Stimulated activated CD8-positive, alpha-beta memory T cell treated with anti-CD3 and anti-CD28 coated beads, Interleukin-4, amount 100 ng/mL, for 1 hour (primary cell): ENCODE measurements around the gene LRPAP1.
"Not testable (repeated sequence)": the region's sequence is repeated elsewhere in the genome, so short reads cannot be mapped to it uniquely, and the experiment has no call there.

Experiments
- DNase-seq, 2 donors: peaks; one replicate each; pipeline ENCODE4 v3.0.0-alpha.2; 2020; ENCODE audit warnings: low read depth in 2 of 2, low spot score in 1 of 2

Gene LRPAP1

DNA sequence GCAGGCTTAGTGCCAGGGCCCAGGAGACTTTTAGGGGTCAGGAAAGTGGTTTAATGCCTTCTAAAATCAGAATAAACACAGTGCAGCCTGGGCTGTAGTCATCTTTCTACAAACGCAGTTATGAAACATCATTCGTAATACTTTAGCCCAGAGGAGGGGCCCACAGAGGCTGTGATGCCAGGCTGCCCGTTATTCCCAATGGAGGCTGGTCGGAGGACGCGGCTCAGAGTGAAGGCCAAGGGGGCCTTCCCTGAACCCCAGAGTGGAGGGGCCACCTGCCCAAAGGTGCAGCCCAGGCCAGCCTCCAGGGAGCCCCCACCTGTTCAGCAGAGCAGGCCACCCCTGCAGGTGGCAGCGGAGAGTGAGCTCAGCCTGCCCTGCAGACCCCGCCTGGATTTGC is 29.9 kb upstream of the LRPAP1 start:
- not testable (repeated sequence) for DNase-seq

DNA sequence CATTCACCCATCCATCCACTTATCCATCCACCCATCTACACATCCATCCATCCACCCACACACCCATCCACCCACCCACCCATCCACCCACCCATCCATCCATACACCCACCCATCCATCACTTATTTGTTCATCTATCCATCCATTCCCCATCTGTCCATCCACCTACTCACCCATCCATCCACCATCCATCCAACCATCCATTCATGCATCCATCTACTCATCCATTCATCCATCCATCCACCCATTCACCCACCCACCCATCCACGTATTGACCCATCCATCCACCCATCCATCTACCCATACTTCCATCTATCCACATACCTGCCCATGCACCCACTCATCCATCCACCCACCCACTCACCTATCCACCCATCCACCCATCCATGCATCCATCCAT is 28.2 kb upstream of the LRPAP1 start:
- DNase-seq, result not testable (repeated sequence)

DNA sequence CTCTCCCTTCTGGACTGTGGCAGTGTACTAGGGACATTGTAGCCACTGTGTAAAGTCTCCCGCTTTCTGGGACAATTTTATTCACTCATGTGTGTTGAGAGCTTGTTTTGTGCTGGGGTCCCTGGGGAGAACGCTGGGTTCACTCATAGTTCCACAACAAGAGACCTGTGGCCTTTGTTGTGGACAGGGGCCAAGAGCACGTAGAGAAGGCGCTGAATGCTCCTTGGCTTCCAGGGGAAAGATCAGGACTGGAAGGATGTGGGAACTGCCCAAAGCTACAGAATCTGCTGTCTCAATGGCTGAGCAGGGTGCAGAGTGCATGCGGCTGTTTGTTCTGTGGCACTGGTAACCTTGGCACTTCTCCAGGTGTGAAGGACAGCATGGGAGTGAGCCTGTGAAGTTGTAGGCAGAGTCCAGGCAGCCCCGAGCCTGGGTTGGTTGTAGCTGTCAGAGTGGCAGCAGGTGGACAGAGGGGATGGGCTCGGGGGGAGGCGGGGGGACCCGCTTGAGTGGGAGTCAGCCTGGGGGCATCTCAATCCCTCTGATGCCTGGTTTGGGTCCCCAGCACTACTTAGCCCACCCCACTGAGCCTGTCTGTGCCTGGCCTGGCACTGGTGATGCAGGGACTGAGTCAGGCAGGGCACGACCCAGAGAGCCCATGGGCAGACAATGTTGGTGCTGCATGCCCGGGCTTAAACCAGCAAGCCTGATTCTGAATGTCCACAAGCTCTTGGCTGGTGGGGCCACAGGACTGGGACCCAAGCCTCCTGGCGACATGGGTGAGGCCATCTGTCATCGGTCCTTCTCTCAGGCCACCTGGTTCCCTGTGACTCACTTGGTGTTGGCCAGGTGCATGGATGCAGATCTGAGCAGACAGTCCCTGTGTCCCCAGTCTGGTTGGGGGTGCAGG is 27.4 kb upstream of the LRPAP1 start:
- not testable (repeated sequence) for DNase-seq

DNA sequence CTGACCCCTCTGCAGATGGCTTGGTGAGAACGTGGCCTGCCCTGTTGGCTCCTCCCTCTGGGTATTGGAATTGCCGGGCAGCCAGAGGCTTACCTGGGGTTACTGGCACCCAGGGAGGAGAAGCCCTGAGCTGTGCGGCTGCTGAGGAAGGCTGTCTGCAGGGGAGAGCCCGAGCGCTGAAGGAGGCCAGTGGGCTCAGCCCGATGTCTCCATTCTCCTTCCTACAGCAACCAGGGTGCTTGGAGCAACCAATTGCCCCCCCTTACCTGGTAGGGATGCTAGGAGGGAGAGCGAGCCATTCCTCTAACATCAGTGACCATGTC is 26.3 kb upstream of the LRPAP1 start:
- not testable (repeated sequence) for DNase-seq

DNA sequence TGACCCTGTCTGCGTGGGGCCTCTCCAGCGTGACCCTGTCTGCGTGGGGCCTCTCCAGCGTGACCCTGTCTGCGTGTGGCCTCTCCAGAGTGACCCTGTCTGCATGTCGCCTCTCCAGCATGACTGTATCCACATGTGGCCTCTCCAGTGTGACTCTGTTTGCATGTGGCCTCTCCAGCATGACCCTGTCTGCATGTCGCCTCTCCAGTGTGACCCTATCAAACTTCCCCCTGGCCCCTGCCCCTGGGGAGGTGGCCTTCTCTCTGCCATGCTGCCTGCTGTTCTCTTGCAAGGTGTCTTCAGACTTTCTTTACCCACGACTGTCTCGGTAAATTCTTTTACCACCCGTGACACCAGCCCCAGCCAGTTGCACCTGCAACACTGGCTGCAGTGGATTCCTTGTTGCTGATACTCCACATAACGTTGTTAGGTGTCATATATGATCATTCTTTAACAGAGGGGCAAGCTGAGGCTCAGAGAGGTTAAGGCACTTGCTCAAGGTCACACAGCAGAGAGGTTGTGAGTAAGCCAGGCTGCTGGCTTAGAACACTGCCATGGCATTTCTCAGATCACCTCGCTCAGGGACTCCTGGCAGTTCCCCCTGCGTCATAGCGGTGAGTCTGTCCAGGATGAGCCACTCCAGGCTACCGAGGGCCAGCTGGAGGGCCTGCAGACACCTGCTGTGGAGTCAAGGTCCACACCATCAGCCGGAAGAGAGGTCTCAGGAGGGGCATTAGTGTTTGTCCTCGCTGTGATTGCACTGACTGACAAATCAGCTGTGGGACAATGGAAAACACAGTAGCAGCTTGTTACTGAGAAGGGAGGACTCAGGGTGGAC is 25.7 kb upstream of the LRPAP1 start:
- DNase-seq, result not testable (repeated sequence)

DNA sequence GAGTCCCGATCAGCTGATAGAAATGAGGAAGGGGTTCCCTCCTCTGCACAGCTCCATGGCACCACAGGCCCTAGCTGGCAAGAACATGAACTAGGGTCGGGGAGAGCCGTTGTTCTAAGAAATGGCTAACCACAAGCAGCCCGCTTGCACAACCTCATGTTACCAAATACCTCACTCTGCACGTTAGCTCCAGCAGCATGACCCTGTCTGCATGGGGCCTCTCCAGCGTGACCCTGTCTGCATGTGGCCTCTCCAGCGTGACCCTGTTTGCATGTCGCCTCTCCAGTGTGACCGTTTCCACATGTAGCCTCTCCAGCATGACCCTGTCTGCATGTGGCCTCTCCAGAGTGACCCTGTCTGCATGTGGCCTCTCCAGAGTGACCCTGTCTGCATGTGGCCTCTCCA is 24.9 kb upstream of the LRPAP1 start:
- not testable (repeated sequence) for DNase-seq

DNA sequence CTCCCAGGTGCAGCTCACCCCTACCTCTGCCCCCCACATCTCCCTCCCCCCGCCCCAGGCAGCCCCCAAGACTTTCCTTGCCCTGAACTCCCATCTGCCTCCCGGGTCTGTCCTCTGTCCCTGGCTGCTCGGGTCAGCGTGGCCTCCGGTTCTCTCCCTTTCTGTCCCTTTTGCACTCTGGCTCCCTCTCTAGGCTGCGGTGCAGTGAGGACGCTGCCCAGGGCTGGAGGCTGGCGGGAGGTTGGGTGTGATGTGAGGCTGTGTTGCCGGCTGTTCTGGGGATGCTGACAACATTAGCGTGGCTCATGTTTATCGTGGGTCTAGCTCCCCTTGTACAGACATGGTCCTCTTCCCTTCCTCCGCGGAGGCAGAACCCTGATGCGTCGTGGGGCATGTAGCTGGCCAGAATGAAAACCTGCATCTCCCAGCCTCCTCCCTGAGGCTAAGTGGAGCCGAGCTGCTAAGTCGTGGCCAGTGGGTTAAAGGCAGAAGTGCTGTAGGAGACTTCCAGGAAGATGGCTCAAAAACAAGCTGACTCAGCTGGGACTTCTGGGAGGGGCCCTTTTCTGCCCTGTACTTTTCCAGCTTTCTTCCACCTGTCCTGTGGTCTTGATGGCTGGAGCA is 24.1 kb upstream of the LRPAP1 start:
- DNase-seq, result not testable (repeated sequence)

DNA sequence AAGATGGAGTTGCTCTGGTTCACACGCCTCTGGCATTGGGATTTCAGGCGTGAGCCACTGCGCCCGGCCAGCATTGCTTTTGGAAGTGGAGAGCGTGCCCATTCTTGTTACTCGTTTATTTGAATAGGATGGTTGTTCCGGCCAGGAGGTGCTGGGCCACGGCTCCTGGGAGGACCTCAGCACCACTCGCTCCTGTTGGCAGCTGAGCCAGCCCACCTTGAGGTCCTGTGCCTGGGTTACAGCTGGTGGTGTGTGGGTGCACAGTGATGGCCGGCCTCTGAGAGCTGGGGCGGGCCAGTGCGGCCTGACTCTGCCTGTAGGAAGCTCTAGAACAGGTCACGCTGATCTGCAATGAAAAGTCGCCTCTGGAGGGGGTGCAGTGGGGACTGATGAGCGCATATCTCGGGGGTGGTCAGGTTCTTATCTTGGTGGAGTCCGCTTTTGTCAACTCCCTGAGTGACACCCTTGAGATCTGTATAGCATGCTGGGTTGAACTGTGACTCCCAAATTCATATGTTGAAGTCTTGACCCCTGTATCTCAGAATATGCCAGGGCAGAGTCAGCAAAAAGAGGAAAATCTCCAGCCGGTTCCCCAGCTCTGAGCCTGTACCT is 23.3 kb upstream of the LRPAP1 start:
- DNase-seq, result not testable (repeated sequence)

DNA sequence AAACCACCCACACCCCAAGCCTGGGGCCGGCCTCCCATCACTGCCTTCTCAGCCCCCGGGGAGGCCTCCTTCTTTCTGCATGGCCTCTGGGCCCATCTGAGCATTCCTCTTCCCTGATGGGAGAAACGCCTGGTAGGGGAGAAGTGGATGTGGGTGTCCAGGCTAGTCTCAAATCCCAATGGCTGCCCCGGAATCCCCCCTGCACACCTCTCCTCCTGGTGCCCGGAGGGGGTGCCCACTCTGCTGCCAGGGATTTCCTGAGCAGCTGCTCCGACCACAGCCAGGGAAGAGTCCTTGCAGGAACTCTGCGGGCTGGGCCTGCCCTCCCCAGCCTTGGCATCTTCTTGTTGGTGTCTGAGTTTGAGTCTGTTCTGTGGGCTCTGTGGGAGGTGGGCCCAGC is 19.1 kb upstream of the LRPAP1 start:
- DNase-seq, result not testable (repeated sequence)

DNA sequence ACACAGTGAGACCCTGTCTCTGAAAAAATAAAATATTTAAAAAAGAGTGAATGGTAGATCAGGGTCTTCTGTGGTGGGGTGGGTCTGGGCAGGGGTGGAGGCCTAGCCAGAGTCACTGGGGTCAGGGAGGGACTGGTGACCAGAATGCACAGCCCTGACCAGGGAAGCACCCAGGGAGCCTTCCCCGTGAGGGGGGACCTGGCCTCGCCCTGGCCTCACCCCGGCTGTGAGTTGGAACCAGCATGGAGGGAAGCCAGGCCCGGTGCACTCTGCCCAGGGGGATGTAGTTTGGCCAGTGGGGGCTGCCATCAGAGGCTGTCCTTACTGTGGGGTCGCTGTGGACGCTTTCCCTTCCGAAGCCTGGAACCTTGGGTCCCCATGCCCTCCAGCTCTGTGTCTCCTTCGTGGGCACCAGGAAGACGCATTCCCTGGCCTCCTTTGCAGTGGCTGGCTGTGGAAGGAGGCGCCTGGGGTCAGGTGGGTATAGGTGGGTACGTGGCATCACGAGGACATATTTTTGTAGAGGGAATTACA is 18.6 kb upstream of the LRPAP1 start:
- DNase-seq, result not testable (repeated sequence)

DNA sequence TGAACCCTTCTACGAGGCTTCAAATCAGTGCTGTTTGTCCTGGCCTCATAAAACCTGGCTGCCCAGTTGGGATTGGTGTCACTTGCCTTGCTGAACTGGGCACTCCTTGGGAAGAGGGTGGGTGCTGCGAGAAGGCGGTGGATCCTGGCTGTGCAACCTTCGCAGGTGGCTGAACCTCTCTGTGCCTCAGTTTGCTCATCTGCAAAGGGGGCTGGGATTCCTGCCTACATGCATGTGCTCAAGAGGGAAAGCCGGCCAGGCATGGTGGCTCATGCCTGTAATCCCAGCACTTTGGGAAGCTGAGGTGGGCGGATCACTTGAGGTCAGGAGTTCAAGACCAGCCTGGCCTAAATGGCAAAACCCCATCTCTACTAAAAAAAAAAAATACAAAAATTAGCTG is 17.8 kb upstream of the LRPAP1 start:
- DNase-seq, result not testable (repeated sequence)

DNA sequence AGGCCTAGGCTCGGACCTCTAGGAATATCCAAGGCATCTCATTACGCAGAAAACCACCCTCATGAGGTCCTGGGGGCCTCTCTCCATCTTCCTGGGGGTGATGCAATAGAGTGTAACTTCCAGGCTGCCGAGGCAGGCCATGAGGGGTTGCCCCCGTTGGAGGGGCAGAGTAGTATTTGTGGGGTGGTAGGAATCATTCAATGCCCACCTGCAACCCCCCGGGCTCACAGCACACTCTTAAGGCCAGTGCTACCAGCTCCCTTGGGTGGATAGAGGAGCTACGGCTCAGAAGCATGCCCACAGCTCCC is 17.4 kb upstream of the LRPAP1 start:
- not testable (repeated sequence) for DNase-seq

DNA sequence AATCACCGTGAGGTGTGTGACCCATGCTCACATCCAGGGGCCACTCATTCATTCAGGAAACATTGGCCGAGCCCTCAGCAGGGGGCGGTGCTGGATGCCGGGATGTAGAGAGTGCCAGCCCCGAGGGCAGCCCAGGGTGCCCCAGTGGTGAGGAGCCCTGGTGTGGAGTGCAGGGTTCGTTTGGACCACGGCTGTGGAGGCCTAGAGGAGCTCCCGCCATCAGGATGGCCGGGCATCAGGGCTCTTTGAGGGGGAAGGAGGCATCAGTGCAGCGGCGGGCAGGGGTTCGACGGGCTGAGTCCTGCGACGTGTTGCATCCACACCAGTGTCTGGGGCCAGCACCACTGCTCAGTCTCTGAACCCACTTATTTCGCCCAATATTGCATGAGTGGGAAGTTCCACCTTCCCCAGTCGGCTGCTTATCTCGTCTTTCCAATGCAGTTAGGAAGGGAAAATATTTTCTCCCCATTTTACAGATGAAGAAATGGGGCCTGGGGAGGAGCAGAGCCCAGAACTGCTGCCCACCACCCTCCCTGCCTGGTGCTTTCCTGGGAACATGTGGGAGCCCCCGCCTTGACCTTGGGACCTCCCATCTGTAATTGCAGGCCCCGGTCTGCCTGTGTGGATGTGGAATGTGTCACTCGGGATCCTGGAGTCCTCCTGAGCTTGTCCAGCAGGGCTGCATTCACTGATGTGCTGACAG is 16.9 kb upstream of the LRPAP1 start:
- DNase-seq, result not testable (repeated sequence)

DNA sequence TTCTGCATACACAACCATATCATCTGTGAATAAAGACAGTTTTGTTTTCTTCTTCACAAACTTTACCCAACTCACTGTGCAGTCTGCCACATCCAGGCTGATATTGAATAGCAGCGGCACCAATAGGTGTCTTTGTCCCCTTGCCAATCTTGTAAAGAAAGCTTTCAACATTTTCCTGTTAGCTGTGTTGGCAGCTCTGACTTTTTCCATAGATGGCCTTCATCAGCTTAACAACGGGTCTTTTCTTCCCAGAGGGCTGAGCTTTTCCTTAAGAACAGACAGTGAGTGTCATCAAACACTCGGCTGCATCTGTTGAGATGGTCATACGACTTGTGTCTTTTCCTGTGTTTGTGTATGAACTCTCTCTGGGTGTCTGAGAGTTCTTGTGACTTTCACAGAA is 14.5 kb upstream of the LRPAP1 start:
- not testable (repeated sequence) for DNase-seq

DNA sequence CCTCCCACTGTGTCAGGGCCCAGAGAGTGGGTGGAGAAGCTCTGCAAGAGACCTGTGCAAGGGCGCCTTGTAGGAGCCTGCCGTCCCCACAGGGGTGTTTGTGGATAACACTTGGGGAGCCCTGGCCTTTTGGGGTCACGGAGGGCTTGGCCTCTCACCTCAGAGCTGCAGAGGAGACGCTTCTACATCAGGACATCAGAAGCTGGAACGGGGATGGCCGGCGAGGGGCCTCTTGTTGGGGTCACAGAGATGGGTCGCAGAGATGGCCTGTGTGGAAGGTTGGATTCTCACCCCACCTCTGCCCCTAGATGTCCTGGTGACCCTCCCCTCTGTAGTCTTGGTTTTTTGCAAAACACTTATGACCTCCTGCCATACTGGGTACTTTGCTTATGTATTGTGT is 13.1 kb upstream of the LRPAP1 start:
- DNase-seq, result not testable (repeated sequence)

DNA sequence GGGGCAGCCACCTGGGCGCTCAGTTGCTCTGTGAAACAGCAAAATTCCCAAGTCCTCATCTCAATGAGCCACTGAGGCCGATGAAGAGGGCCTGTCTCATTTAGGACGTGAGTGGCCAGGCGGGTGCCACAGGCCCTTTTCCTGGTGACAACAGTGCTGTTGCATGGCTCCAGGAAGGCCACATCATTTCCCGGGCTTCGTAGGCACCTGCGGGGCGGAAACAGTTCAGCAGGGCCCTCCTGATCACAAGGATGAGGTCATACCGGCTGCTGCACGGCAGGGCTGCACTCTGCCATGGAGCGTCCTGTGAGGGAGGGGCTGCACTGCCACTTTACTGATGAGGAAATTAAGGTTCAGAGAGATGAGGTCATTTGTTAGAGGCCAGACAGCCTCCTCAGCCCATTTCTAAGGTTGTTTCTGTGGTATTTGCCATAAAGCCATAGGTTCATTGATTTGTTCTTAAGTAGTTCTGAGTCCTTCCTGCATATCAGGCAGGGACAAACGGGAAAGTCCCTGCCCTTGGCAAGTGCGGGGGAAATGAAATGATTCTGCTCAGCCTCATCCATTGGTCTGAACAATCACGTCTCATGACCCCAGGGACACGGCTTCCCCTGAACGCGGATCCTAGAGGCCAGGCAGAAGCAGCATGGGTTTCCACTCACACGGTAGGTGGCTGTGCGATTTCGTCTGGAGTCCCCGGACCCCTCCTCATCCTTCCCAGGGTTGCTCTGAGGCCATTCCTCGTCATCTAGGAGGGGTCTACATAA is 12.2 kb upstream of the LRPAP1 start:
- DNase-seq, result not testable (repeated sequence)

DNA sequence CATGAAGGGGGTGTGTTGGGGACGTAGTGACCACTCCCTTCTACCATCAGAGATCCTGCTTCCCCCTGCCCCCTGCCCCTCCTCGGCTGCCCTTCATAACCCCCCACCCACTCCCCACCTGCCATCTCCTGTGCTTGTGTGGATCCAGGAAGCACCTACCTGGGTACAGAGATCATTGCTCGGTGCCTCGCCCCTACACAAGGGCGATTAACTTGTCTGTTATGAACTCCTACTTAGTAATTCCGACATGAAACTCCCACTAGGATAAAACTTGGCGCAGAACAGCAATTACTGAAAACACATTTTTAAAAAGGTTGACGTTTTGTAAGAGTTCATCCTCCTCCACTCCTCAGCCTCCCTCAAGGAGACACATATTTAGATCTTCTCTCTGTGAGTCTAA is 11.2 kb upstream of the LRPAP1 start:
- not testable (repeated sequence) for DNase-seq

DNA sequence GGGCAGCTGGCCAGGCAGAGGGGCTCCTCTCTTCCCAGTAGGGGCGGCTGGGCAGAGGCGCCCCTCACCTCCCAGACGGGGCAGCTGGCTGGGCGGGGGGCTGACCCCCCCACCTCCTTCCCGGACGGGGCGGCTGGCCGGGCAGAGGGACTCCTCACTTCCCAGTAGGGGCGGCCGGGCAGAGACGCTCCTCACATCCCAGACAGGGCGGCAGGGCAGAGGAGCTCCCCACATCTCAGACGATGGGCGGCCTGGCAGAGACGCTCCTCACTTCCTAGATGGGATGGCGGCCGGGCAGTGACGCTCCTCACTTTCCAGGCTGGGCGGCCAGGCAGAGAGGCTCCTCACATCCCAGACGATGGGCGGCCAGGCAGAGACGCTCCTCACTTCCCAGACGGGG is 6.7 kb upstream of the LRPAP1 start:
- DNase-seq, result not testable (repeated sequence)

DNA sequence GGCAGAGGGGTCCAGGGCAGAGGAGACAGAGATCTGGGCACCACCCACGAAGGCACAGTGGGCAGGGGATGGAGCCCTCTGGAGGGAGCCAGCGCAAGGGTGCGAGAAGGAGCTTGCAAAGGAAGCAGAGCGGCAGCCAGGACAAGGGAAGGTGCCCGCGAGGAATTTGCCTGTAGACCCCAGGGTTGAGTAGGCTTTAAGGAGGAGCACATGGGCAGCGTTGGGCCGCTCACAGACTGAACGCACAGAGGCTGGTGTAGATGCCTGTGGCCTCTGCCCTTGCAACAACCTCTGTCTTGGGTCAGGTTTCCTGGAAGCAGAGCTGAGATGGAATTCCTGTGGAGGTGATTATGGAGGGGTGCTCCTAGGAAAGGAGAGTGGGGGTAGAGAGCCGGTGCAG is 3.6 kb upstream of the LRPAP1 start:
- DNase-seq, result not testable (repeated sequence)

DNA sequence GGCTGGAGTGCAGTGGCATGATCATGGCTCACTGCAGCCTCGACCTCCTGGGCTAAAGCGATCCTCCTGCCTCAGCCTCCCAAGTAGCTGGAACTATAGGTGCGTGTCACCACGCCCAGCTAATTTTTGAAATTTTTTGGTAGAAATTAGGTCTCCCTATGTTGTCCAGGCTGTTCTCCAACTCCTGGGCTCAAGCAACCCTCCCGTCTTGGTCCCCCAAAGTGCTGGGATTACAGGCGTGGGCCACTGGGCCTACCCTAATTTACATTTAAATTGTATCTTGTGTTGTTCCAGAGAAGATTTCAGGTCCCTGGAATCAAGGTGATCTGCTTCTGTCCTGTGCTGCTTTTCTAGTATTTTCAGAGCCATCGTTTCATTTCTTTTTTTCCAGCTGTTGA is 1.2 kb upstream of the LRPAP1 start:
- DNase-seq, result no peak
